ENCODE measurements around the gene DGKH. TPM values are rescaled to one million over a fixed set of nuclear protein-coding genes. Genes with fewer than 3 reads are reported as not detected.
"Not testable (repeated sequence)": the region's sequence is repeated elsewhere in the genome, so short reads cannot be mapped to it uniquely, and the experiment has no call there.

Gene DGKH
- total RNA-seq, 2 donors from 2014 or later: 3.6 to 4.7 TPM

GRCh38 chr13:42223681-42224080 is 175.2 kb downstream of the DGKH start:
- ATAC-seq (no peak), DNase-seq (no peak)
- WGBS, 2 donors: 80 to 86% methylated on average over 4 of the region's 4 CpGs
- Histone ChIP-seq H3K9me3 (no peaks in the 10 kb centered on the region), H3K27ac (no peak overlapping the region), H3K36me3 (replicated peaks in 1 of 2; ENCODE audit: insufficient read depth in 1 of 2, low read depth in 2 of 2) (peaks cover 0 to 4% of the 10 kb centered on the region in 2 donors), H3K27me3 (no peaks in the 10 kb centered on the region), H3K4me1 (no peaks in the 10 kb centered on the region), H3K4me3 (no peak overlapping the region)
- TF ChIP-seq POLR2A (IDR thresholded peaks at IDR 0.05) (no peak), CTCF (IDR thresholded peaks at IDR 0.05) (no peak)
- intact Hi-C loops (cut with DNase I): no loop called here

GRCh38 chr13:42225051-42225450 is 176.6 kb downstream of the DGKH start:
- no peaks in the 10 kb centered on the region for H3K36me3 ChIP-seq (replicated peaks in 1 of 2; ENCODE audit: insufficient read depth in 1 of 2, low read depth in 2 of 2)
- no peaks in the 10 kb centered on the region for H3K27me3 ChIP-seq
- DNase-seq (no peak), ATAC-seq (no peak)
- 88 to 97% methylated on average over 2 of the region's 2 CpGs for WGBS, 2 donors
- intact Hi-C loops (cut with DNase I): no loop called here
- TF ChIP-seq CTCF (IDR thresholded peaks at IDR 0.05) (no peak), POLR2A (IDR thresholded peaks at IDR 0.05) (no peak)
- no peaks in the 10 kb centered on the region for H3K4me1 ChIP-seq
- no peak overlapping the region for H3K4me3 ChIP-seq
- no peaks in the 10 kb centered on the region for H3K9me3 ChIP-seq
- H3K27ac ChIP-seq: no peak overlapping the region

GRCh38 chr13:42226759-42227158 is 178.3 kb downstream of the DGKH start:
- WGBS, 2 donors: 91 to 94% methylated on average over 5 of the region's 5 CpGs
- H3K27ac ChIP-seq; DNase-seq; H3K27me3 ChIP-seq; H3K4me3 ChIP-seq; intact Hi-C loops (cut with DNase I); H3K4me1 ChIP-seq; ATAC-seq; H3K36me3 ChIP-seq (replicated peaks in 1 of 2; ENCODE audit: insufficient read depth in 1 of 2, low read depth in 2 of 2); H3K9me3 ChIP-seq: not testable (repeated sequence)

- no peak for ATAC-seq
- no peaks in the 10 kb centered on the region for H3K4me1 ChIP-seq
- no peaks in the 10 kb centered on the region for H3K36me3 ChIP-seq (replicated peaks in 1 of 2; ENCODE audit: insufficient read depth in 1 of 2, low read depth in 2 of 2)
- DNase-seq: no peak
- TF ChIP-seq CTCF (IDR thresholded peaks at IDR 0.05) (no peak), POLR2A (IDR thresholded peaks at IDR 0.05) (no peak)
- intact Hi-C loops (cut with DNase I): no loop called here
- no peaks in the 10 kb centered on the region for H3K27me3 ChIP-seq
- no peaks in the 10 kb centered on the region for H3K9me3 ChIP-seq
- WGBS, 2 donors: 77 to 98% methylated on average over 1 of the region's 1 CpG
- H3K4me3 ChIP-seq: no peak overlapping the region
- no peak overlapping the region for H3K27ac ChIP-seq
Measured at GRCh38 chr13:42228527-42228926, 180.1 kb downstream of the DGKH start.

GRCh38 chr13:42229287-42229686 is 180.8 kb downstream of the DGKH start:
- no peaks in the 10 kb centered on the region for H3K9me3 ChIP-seq
- H3K36me3 ChIP-seq (replicated peaks in 1 of 2; ENCODE audit: insufficient read depth in 1 of 2, low read depth in 2 of 2): no peaks in the 10 kb centered on the region
- WGBS, 2 donors: 56 to 59% methylated on average over 3 of the region's 3 CpGs
- DNase-seq: no peak
- H3K4me3 ChIP-seq: no peak overlapping the region
- no peak for TF ChIP-seq CTCF (IDR thresholded peaks at IDR 0.05)
- no peak for TF ChIP-seq POLR2A (IDR thresholded peaks at IDR 0.05)
- H3K4me1 ChIP-seq: no peaks in the 10 kb centered on the region
- H3K27me3 ChIP-seq: no peaks in the 10 kb centered on the region
- ATAC-seq: no peak
- no peak overlapping the region for H3K27ac ChIP-seq
- intact Hi-C loops (cut with DNase I): no loop called here

Measured in body of pancreas (tissue), 4 donors.